HL-60 (cell line): Measurements from ENCODE around the gene CDH22.

Experiments used
- DNase-seq, 2 experiments: peaks; one replicate each; pipeline ENCODE4 v3.0.0-alpha.2; 2010 to 2020; ENCODE audit warnings: low read depth in 1 of 2, low spot score in 1 of 2
- H3K27ac ChIP-seq: fragments of 250-450 bp; sonication (Bioruptor Pico); replicated peaks from 2 replicates; pipeline ENCODE4 v1.5.1; 2020; ENCODE audit warnings: mild to moderate bottlenecking, moderate library complexity
- H3K27me3 ChIP-seq: fragments of 250-450 bp; sonication (Bioruptor Pico); 2 replicates; pipeline ENCODE4 v1.5.1; 2021; ENCODE audit warnings: mild to moderate bottlenecking, moderate library complexity; ENCODE audit not compliant: insufficient read depth, poor library complexity, severe bottlenecking
- H3K4me3 ChIP-seq: replicated peaks from 2 replicates; pipeline ENCODE4 v1.5.1; 2011; ENCODE audit warnings: mild to moderate bottlenecking, control low read depth, low read length; ENCODE audit not compliant: insufficient read depth
- GABPA ChIP-seq: IDR thresholded peaks from 2 replicates; pipeline ENCODE4 v1.6.1; 2012; ENCODE audit warnings: low read depth
- POLR2AphosphoS5 ChIP-seq: IDR thresholded peaks from 2 replicates; pipeline ENCODE4 v1.6.1; 2012; ENCODE audit warnings: low read depth
- SPI1 ChIP-seq: IDR thresholded peaks from 2 replicates; pipeline ENCODE4 v1.6.1; 2012; ENCODE audit warnings: low read depth, mild to moderate bottlenecking, borderline replicate concordance
- TF ChIP-seq, protein P1 (sequence below): IDR thresholded peaks from one replicate; pipeline ENCODE4 v1.5.1; 2011; ENCODE audit warnings: low read length, control low read depth, inconsistent platforms; ENCODE audit not compliant: insufficient read depth
- TF ChIP-seq, protein P2 (sequence below): IDR thresholded peaks from 2 replicates; pipeline ENCODE4 v1.6.1; 2012; ENCODE audit warnings: low read depth; ENCODE audit not compliant: insufficient replicate concordance

Gene CDH22

DNA sequence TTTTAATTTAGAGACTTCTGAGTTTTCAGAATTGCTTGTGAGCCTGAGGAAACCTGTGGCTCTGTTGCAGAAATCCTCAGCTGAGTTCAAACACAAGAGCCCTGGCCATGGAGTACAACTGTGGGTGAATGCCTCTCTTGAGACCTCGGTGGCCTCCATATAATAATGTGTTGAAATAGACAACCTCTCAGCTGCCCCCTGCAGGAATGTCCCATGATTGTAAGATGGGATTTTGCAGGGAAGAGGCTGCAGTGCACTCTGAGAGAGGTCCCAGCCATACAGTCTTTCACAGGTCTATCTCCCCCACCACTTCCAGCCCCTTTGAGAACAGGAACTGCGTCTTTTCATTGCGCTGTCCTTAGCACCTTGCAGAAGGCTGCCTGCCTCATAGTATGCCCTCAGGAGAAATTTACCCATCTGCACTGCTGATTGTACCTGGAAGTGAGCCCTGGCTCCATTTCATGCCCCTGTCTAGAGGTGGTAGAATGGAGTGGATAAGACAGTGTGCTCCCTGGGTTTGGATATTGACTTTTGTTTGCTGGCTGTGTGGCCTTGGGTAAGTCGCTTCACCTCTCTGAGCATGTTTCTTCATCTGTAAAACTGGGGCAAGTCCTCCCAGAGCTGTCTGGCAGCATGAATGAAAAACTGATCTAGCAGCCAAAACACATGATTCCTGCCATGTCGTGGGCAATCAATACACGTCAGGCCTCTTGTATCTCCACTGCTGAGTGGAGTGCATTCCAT is 16.8 kb upstream of the CDH22 start:
- Histone ChIP-seq H3K27me3 (peaks cover 11% of the 10 kb centered on the region), H3K27ac (no peak overlapping the region), H3K4me3 (no peak overlapping the region)
- DNase-seq: peak in 1 of 2 experiments; percentile 26
- no peak for TF ChIP-seq SPI1
- TF ChIP-seq, protein P1, sequence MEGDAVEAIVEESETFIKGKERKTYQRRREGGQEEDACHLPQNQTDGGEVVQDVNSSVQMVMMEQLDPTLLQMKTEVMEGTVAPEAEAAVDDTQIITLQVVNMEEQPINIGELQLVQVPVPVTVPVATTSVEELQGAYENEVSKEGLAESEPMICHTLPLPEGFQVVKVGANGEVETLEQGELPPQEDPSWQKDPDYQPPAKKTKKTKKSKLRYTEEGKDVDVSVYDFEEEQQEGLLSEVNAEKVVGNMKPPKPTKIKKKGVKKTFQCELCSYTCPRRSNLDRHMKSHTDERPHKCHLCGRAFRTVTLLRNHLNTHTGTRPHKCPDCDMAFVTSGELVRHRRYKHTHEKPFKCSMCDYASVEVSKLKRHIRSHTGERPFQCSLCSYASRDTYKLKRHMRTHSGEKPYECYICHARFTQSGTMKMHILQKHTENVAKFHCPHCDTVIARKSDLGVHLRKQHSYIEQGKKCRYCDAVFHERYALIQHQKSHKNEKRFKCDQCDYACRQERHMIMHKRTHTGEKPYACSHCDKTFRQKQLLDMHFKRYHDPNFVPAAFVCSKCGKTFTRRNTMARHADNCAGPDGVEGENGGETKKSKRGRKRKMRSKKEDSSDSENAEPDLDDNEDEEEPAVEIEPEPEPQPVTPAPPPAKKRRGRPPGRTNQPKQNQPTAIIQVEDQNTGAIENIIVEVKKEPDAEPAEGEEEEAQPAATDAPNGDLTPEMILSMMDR: peak; percentile 29

DNA sequence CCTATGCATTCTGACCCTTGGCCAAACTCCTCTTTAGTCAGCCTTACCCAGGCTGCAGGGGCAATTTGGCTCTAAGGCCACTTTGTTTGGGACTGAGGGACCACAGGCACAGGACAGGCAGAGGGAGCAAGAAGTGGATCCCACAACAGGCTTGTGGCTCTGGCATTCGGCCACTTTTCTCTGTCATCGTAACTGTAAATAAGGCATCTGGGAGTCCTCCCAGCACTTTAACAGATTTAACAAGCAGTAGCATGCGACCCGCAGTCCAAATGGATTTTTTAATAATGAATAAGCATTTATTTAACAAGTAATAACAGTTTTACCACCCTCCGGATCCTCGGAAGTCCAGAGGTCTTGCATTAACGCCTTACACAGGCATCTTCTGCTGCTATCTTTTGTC is 16.1 kb upstream of the CDH22 start:
- Histone ChIP-seq H3K27me3 (peaks cover 11% of the 10 kb centered on the region), H3K4me3 (no peak overlapping the region), H3K27ac (no peak overlapping the region)
- no peak for DNase-seq
- no peak for TF ChIP-seq GABPA
- TF ChIP-seq, protein P2, sequence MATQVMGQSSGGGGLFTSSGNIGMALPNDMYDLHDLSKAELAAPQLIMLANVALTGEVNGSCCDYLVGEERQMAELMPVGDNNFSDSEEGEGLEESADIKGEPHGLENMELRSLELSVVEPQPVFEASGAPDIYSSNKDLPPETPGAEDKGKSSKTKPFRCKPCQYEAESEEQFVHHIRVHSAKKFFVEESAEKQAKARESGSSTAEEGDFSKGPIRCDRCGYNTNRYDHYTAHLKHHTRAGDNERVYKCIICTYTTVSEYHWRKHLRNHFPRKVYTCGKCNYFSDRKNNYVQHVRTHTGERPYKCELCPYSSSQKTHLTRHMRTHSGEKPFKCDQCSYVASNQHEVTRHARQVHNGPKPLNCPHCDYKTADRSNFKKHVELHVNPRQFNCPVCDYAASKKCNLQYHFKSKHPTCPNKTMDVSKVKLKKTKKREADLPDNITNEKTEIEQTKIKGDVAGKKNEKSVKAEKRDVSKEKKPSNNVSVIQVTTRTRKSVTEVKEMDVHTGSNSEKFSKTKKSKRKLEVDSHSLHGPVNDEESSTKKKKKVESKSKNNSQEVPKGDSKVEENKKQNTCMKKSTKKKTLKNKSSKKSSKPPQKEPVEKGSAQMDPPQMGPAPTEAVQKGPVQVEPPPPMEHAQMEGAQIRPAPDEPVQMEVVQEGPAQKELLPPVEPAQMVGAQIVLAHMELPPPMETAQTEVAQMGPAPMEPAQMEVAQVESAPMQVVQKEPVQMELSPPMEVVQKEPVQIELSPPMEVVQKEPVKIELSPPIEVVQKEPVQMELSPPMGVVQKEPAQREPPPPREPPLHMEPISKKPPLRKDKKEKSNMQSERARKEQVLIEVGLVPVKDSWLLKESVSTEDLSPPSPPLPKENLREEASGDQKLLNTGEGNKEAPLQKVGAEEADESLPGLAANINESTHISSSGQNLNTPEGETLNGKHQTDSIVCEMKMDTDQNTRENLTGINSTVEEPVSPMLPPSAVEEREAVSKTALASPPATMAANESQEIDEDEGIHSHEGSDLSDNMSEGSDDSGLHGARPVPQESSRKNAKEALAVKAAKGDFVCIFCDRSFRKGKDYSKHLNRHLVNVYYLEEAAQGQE: no peak
- TF ChIP-seq, protein P1: no peak
- TF ChIP-seq SPI1: no peak
- TF ChIP-seq POLR2AphosphoS5: no peak

DNA sequence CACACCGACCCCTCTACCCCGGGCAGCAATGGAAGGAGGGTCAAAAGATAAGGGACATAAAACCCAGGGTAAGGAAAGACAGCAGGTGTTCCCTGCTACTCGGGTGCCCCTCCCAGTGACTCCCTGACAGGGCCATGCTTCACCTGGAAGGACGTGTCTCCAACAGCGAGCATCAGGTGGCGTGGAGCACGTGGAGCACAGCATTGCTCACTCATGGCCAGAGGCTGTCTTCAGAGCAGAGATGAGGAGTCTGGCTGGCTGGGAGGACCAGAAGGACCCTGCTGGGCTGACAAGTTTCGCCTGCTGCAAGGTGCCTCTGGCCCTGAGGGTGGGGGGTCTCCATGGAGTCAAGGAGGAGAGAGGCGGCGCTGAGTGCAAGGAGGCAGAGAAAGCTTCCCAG is 15.3 kb upstream of the CDH22 start:
- Histone ChIP-seq H3K4me3 (no peak overlapping the region), H3K27ac (no peak overlapping the region), H3K27me3 (peaks cover 11% of the 10 kb centered on the region)
- no peak for DNase-seq
- TF ChIP-seq GABPA: no peak

DNA sequence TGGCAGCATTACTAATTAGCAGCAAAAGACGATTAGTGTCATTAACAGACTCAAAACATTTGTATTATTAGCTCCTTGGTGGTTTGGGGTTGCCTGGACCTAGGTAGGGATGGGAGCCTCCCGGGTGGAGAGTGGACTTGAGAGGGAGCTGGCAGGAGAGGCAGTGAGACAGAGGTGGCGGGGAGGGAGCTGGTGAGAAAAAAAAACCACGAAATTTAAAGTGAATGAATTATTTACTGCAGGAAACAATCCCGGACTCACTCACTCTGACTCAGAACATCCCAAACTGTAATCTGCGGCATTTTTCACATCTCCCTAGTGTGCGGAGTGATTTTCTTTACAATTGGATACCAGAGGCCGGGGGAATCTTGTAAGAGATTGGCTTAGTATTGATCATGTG is 14.3 kb upstream of the CDH22 start:
- H3K27me3 ChIP-seq: peaks cover 14% of the 10 kb centered on the region
- no peak for DNase-seq
- TF ChIP-seq, protein P2: no peak
- no peak for TF ChIP-seq SPI1
- TF ChIP-seq GABPA: no peak
- TF ChIP-seq, protein P1: no peak
- TF ChIP-seq POLR2AphosphoS5: no peak
- H3K27ac ChIP-seq: no peak overlapping the region
- H3K4me3 ChIP-seq: no peak overlapping the region
